A172 (cell line): ENCODE results near the gene GRIN2C. TPM values are rescaled to one million over a fixed set of nuclear protein-coding genes. Genes with fewer than 3 reads are reported as not detected.
"Not testable (repeated sequence)": the region's sequence is repeated elsewhere in the genome, so short reads cannot be mapped to it uniquely, and the experiment has no call there.

Source experiments
- DNase-seq: peaks from one replicate; pipeline ENCODE4 v3.0.0-alpha.2; 2015; ENCODE audit warnings: low spot score
- total RNA-seq: library from RNA; depleted of rRNA; stranded (reverse); fragments of >200 nt; shearing (Covaris generic); gene quantifications from 2 replicates; pipeline ENCODE4 v1.2.3, GENCODE V29; 2014

GRIN2C gene
- total RNA-seq, 1 experiment from 2014 or later = 0.69 TPM

GRCh38 chr17:74879308-74879707, 19.6 kb upstream of the GRIN2C start:
- no peak for DNase-seq

DNA sequence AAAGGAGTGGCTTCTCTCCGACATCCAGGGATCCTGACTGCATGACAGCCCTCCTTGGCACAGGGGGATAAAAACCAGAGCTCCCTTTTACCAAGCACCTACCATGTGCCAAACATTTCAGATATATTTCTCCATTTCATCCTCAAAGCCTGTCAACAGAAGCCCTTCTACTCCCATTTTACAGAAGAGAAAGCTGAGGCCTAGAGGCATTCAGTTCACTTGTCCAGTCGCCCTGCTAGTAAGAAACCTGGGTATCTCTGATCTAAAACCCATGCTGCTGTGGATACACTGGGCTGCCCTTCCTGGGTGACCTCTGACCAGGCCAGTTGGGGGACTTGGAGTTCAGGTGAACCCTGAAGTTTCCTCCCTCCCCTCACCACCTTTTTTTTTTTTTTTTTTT, 19.0 kb upstream of the GRIN2C start:
- DNase-seq = no peak

GRCh38 chr17:74877592-74878548, 18.2 kb upstream of the GRIN2C start:
- no peak for DNase-seq

DNA sequence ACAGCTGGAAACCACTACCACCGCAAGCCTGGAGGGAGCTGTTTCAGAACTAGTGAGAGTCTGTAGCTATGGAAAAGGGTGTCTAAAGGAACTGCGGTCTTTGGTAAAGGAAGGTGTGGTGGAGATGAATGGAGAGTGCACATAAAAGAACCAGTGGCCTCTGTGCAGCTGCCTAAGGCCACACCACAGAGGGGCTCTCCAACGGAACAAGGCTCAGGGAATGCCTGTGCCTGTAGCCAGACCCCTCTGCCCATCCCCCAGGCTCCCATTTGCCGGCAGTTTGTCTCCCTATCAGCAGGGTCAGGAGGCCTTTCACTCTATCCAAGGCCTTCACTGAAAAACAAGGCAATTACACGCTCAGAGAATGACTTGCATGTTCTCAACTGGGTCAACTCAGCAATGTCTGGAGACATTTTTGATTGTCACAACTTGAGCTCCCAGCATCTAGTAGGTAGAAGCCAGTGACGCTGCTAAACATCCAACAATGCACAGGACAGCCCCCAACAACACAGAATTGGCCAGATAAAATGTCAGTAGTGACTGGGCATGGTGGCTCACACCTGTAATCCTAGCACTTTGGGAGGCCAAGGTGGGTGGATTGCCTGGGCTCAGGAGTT, 16.4 kb upstream of the GRIN2C start:
- DNase-seq = no peak

DNA sequence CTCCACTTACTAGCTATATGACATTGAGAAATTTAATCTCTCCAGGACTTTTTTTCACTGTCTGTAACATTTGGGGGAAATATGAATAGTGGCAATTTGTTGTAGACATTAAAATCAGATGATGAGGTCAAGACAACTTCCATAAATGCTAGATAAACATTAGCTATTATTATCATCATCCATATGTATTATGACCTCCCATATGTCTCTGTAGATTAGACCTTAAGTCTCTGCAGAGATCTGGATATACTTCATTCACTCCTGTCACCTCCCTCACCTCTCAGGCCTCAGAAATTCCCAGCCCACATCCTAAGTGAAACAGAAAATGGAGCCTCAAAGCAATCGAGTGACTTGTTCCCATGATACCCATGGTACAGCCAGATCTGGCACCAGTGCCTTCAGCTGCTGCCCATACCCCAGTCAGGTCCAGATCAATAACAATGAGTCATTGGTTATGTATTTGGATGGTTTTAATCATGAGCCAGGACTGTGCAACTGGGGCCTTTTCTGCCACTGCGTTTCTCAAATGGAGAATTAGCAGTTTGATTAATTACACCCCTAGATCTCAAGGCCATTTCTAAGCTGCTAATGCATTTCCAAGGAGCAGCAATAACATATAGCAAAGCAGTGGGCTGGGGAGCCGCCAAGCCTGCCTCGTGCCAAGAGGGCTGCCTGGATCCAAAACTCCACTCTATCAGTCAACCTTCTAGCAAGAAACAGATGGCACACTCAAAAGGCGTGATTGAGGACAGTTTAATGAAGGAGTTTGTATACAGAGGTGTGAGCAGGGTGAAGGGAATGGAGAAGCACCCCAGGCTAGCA, 15.7 kb upstream of the GRIN2C start:
- no peak for DNase-seq

- DNase-seq = no peak
Measured at GRCh38 chr17:74874615-74875037, 14.9 kb upstream of the GRIN2C start.

DNA sequence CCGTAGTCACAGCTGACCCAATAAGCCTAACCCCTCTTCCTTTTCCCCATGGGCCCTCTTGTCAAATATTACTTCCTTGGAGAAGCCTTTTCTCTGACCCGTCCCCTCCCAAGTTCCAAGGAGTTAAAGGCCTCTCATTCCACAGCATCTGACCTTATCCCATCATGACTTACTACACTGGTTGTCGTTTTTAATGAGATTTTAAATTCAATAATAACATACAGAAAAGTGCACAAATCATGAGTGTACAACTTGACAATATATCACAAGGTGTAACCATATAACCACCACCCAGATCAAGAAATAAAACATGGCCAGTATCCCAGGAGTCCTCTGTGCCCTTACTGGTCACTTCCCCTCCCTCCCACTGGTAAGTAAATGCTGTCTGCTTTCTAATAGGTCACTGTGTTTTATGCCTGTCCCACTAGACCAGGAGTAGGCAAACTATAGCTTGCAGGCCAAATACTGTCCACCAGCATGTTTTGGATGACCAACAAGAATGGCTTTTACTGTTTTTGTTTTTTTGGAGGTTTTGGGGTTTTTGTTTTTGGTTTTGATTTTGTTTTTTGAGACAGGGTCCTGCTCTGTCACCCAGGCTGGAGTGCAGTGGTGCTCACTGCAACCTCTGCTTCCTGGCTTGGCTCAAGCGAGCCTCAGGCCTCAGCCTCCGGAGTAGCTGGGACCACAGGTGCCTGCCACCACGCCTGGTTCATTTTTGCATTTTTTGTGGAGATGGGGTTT, 14.4 kb upstream of the GRIN2C start:
- DNase-seq = peak; percentile 57

- peak; percentile 100 for DNase-seq
Measured at GRCh38 chr17:74873037-74873873, 13.6 kb upstream of the GRIN2C start.

GRCh38 chr17:74872313-74873036, 12.8 kb upstream of the GRIN2C start, which contains the start of gene FDXR:
Gene FDXR (minus strand): TSS chr17:74872994. CDS start chr17:74872944, 50 bp downstream.
- no peak for DNase-seq

GRCh38 chr17:74871356-74872076, 11.8 kb upstream of the GRIN2C start:
- DNase-seq = no peak

DNA sequence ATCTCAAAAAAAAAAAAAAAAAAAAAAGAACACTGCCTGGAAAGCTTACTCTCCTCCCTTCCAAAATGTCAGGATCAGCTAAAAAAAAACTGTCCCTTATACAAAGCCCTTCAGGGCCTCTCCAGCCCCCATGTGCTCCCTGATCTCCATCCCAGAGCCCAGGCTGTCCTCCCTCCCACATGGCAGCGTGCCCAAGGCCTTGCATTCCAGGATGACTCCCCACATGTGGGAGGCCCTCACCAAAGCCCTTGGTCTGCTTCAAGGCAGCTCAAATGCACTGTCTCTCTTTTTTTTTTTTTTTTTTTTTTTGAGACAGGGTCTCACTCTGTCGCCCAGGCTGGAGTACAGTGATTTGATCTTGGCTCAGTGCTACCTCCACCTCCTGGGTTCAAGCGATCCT, 10.8 kb upstream of the GRIN2C start:
- DNase-seq = peak; percentile 57

- not testable (repeated sequence) for DNase-seq
Measured at GRCh38 chr17:74870028-74870427, 10.3 kb upstream of the GRIN2C start.

- DNase-seq = no peak
Measured at GRCh38 chr17:74868908-74869255, 9.2 kb upstream of the GRIN2C start.

- DNase-seq = no peak
Measured at GRCh38 chr17:74868251-74868907, 8.7 kb upstream of the GRIN2C start.

DNA sequence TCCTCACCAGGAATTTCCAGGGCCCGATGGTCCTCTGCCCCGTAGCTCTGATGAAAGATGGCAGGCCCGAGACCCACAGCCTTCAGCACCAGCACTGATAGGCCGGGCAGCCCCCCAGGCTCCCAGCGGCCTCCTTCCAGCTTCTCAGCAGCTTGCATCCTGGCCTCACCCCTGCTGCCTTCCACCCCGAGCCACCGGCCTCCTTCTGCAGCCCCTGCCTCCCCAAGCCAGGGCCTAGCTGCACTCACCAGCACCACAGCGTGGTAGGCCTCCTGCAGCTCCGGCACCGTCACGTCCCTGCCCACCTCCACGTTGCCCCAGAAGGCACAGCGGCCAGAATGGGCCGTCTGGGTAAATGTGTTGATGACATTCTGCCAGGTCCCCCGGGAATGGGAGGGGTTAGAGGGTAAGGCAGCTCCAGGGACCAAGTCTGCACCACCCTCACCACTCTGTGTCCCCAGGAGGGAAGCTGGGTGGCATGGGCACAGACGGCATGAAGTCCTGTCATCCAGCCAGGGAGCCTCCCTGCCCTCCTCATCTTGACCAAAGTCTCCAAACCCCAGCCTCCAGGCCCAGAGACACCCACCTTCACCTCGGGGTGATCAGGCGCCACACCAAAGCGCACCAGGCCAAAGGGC, 6.6 kb upstream of the GRIN2C start:
- DNase-seq = no peak

DNA sequence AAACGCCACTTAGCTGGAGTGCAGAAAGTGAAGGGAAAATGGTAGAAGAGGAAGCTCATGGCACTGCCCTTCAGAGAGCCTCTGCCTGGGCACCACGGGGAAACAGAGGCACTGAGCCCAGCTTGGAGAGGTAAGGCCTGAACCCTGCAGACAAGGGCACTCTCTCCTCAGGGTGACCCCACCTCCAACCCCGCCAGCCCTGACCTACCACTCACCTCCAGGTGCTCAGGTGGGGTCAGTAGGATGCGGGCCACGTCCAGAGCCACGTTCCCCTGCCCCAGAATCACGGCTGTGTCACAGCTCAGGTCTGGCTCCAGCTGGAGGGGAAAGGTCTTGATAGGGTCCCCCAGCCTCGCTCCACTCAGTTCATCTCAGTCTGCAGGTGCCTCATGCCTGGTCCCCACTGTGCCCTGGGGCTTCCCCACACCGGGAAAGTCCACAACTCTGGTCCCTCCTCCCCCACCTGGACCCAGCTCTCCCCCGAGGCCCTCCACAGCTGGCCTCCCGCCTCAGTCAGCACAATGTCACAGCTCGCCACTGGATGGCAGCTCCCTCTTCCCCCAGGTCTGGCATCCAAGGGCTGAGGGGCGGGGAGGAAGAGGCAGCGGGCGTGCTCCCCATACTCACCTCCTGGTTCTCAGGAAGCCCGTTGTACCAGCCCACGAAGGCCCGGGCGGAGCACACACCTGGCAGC, 6.0 kb upstream of the GRIN2C start:
- DNase-seq = no peak

DNA sequence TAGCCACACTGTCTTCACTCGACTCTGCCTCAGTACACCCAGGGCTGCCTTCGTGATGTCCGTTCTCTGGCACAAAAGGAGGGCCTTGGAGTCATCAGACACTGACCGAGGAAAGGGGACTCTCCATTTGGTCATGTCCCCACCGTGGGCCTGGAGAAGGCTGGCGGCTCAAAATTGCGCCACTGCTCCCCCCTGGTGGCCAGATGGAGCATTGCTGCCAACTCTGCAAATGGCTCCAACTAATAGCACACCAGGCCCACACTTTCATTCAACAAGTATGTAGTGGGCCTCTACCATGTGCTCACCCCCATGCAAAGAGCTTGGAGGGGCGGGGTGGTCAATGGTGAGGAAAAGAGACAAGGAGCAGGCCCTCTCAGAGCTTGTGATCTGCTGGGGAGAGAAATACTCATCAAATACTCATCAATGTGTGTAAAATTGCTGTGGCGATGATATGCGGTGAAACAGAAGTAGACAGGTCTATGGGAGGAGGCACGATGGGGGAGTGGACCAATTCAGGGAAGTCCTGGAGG, 5.2 kb upstream of the GRIN2C start:
- DNase-seq = peak; percentile 67
